Common myeloid progenitor, CD34-positive (primary cell): ENCODE measurements around the gene MYF6. TPM values are rescaled to one million over a fixed set of nuclear protein-coding genes. Genes with fewer than 3 reads are reported as not detected.
A peak's percentile ranks its signal among the peaks of the same experiment; 100 is the strongest.
"Not testable (repeated sequence)": the region's sequence is repeated elsewhere in the genome, so short reads cannot be mapped to it uniquely, and the experiment has no call there.

Experiments
- CTCF ChIA-PET: fragments of 350-600 bp; sonication (Branson Sonifier 250); formaldehyde crosslinking; loops from one replicate; lab custom pipeline; 2021; ENCODE audit warnings: antibody characterized with exemption; lab: Charles Lee
- POLR2A ChIA-PET: fragments of 350-600 bp; sonication (Branson Sonifier 250); formaldehyde crosslinking; loops from one replicate; lab custom pipeline; 2021; ENCODE audit warnings: antibody characterized with exemption; lab: Charles Lee
- DNase-seq, 3 donors: peaks; one replicate each; pipeline versions ENCODE4 v3.0.0 to v3.0.0-alpha.2; 2013
- H3K27ac ChIP-seq, 2 experiments: 1 replicate in 1 of 2; 2 replicates in 1 of 2; pipeline ENCODE4 v1.7.0; 2013; ENCODE audit warnings: inconsistent platforms in 2 of 2, low read length in 2 of 2, mild to moderate bottlenecking in 2 of 2, low read depth in 1 of 2, moderate library complexity in 1 of 2; ENCODE audit not compliant: severe bottlenecking in 2 of 2, insufficient read depth in 1 of 2, poor library complexity in 1 of 2
- H3K27me3 ChIP-seq, 5 experiments: replicated peaks in 2 of 5; 1 replicate in 3 of 5; 2 replicates in 2 of 5; pipeline versions ENCODE4 v1.6.1 to v1.7.0; 2013; ENCODE audit warnings: low read length in 4 of 5, mild to moderate bottlenecking in 2 of 5, moderate library complexity in 2 of 5, inconsistent platforms in 1 of 5; ENCODE audit not compliant: insufficient read depth in 5 of 5, control insufficient read depth in 4 of 5
- H3K36me3 ChIP-seq, 4 experiments: 1 replicate in 2 of 4; 2 replicates in 2 of 4; pipeline versions ENCODE4 v1.6.1 to v1.7.0; 2013; ENCODE audit warnings: low read length in 3 of 4, control low read depth in 1 of 4, mild to moderate bottlenecking in 1 of 4; ENCODE audit not compliant: control insufficient read depth in 4 of 4, insufficient read depth in 4 of 4
- H3K4me1 ChIP-seq, 4 experiments: 1 replicate in 3 of 4; 2 replicates in 1 of 4; pipeline versions ENCODE4 v1.6.1 to v1.7.1; 2013; ENCODE audit warnings: low read length in 3 of 4, mild to moderate bottlenecking in 3 of 4, control low read depth in 1 of 4, inconsistent platforms in 1 of 4, moderate library complexity in 1 of 4; ENCODE audit not compliant: control insufficient read depth in 4 of 4, insufficient read depth in 4 of 4; ENCODE audit errors: control extremely low read depth in 1 of 4
- H3K4me3 ChIP-seq, 7 experiments: 1 replicate in 4 of 7; 2 replicates in 3 of 7; pipeline versions ENCODE4 v1.5.1 to v1.7.0; 2013; ENCODE audit warnings: mild to moderate bottlenecking in 7 of 7, low read length in 6 of 7, moderate library complexity in 6 of 7, inconsistent platforms in 2 of 7, low read depth in 2 of 7, control low read depth in 1 of 7; ENCODE audit not compliant: insufficient read depth in 4 of 7, control insufficient read depth in 1 of 7; ENCODE audit errors: extremely low read depth in 1 of 7
- H3K9me3 ChIP-seq, 5 experiments: 1 replicate in 4 of 5; 2 replicates in 1 of 5; pipeline versions ENCODE4 v1.6.1 to v1.7.1; 2013; ENCODE audit warnings: low read length in 4 of 5, mild to moderate bottlenecking in 2 of 5, inconsistent platforms in 1 of 5, low read depth in 1 of 5, moderate library complexity in 1 of 5; ENCODE audit not compliant: control insufficient read depth in 4 of 5, insufficient read depth in 2 of 5; ENCODE audit errors: control extremely low read depth in 1 of 5
- WGBS: methylation state at CpG from one replicate; pipeline ENCODE4 v1.1.5; 2013; ENCODE audit not compliant: insufficient coverage; 5-methylcytosine and 5-hydroxymethylcytosine counted together
- polyA plus RNA-seq: library from polyadenylated mRNA; unstranded; fragments of 120-200 nt; gene quantifications from one replicate; pipeline ENCODE4 v1.2.1, GENCODE V29; 2013

The MYF6 gene
- polyA plus RNA-seq: not detected

DNA sequence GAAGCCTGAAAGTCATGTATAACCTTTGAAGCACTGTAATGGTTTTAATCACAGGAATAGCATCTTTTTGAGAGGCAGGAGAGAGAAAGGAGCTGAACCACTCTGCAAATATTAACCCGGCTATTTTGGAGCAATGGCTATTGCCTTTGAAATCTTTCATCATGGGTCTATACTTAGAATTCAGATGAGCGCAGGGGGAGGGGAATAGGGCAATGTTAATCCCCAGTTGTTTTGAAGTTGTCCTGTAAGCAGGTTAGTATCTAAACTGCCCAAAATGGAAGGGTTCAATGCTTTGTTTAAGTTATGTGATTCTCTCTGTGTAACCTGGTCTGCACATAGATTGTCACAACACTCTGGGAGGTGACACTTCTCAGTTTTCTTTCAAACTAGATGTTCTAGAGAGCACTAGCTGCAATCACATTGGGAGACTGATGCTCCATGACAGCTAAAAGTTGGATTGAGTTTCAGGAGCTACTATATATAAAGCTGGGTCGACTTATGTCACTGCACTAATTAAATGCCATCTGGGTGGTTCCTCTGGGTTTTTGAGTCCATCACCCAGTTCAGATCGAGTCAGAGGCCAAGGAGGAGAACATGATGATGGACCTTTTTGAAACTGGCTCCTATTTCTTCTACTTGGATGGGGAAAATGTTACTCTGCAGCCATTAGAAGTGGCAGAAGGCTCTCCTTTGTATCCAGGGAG is at the start of gene MYF6:
TSS of gene MYF6 (plus strand) at position 509 of the 704 bp plus-strand sequence. CDS start at position 595, 86 bp downstream.
- peaks cover 33 to 71% (median 38%) of the 10 kb centered on the region in 5 experiments for H3K27me3 ChIP-seq
- no peak within 1 kb of the TSS for H3K27ac ChIP-seq
- no peaks in the 10 kb centered on the region for H3K36me3 ChIP-seq
- ChIA-PET POLR2A (no interaction called here), CTCF (interaction anchor here (0.6 kb wide), 1 partner anchor 1306 kb away, joined by 3 read pairs; no protein-coding TSS in a partner anchor)
- H3K9me3 ChIP-seq: peaks cover 0 to 1% (median 0%) of the 10 kb centered on the region in 5 experiments
- H3K4me1 ChIP-seq: peaks cover 0 to 12% (median 10%) of the 10 kb centered on the region in 4 experiments
- WGBS: 61% methylated on average over 4 of the region's 4 CpGs
- peak within 1 kb of the TSS in 5 of 7 experiments; percentile 21 to 63 (median 47) for H3K4me3 ChIP-seq
- DNase-seq: no peak

DNA sequence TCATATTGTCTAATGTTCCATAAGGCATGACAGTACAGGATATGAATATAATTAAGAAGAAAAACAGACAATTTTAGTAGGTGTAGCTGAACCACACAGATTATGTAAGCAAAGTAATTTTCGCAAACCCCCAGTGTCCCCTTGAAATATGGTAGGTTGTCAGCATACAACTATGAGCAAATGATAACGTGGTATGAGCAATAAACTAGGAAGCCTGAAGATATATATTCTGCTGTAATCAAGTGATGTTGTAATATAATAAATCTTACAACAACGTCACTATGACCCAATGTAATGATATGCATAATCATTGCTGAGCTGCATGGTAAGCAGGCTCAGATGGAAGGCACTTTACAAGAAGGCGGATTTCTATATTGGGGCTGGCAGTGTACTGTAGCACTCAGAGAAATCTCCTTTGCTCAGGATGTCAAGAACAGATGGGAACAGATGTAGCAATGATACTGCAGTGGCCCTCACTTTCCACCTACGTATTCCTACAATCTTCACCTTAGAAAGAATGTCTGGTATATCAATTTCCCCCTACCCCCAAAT is 47.8 kb upstream of the MYF6 start:
- no peaks in the 10 kb centered on the region for H3K9me3 ChIP-seq
- no peak overlapping the region for H3K27ac ChIP-seq
- ChIA-PET POLR2A (no interaction called here), CTCF (no interaction called here)
- H3K36me3 ChIP-seq: no peaks in the 10 kb centered on the region
- H3K4me1 ChIP-seq: no peaks in the 10 kb centered on the region
- DNase-seq: no peak
- no peak overlapping the region for H3K4me3 ChIP-seq
- no peaks in the 10 kb centered on the region for H3K27me3 ChIP-seq
- WGBS: 85% methylated on average over 2 of the region's 5 CpGs

DNA sequence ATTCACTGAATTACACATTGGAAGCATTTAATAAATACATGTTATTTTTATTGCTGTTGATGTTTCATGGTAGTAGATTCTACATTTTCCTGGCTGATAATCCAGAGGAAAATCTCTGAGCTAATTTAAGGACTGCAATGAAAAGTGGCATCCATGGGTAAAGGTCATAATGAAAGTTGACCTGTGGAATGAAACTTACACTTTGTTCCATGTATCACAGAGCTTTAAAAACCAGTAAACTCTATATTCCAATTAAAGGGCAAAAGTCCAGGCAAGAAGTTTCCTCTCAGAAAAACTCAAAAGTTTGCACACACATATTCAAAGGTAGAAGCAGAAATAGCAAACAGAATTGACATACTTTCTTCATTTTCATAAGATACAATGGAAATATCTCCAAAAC is 44.8 kb upstream of the MYF6 start:
- no peaks in the 10 kb centered on the region for H3K36me3 ChIP-seq
- peaks cover 0 to 1% (median 0%) of the 10 kb centered on the region in 5 experiments for H3K27me3 ChIP-seq
- DNase-seq: no peak
- CTCF ChIA-PET: no interaction called here
- H3K4me1 ChIP-seq: no peaks in the 10 kb centered on the region
- H3K27ac ChIP-seq: no peak overlapping the region
- no peak overlapping the region for H3K4me3 ChIP-seq
- POLR2A ChIA-PET: no interaction called here
- no peaks in the 10 kb centered on the region for H3K9me3 ChIP-seq

DNA sequence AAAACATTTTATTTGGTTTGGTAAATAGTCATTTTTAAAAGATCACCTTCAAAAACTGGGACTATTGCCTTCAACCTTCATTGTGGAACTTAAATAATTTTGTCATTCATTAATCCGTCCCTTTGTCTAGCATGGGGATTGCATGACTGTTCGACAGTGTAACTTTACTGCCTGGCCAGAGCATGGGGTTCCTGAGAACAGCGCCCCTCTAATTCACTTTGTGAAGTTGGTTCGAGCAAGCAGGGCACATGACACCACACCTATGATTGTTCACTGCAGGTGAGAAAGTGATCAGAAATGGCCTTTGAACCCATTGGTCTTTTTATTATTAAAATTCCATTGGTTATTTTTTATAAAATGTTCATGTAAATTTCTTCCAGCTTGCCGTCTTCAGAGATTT is 37.2 kb upstream of the MYF6 start:
- Histone ChIP-seq H3K27me3 (peaks cover 0 to 4% (median 0%) of the 10 kb centered on the region in 5 experiments), H3K4me3 (no peak overlapping the region), H3K36me3 (no peaks in the 10 kb centered on the region), H3K9me3 (no peaks in the 10 kb centered on the region), H3K27ac (no peak overlapping the region), H3K4me1 (no peaks in the 10 kb centered on the region)
- 69% methylated on average over 3 of the region's 5 CpGs for WGBS
- POLR2A ChIA-PET: no interaction called here
- CTCF ChIA-PET: no interaction called here
- no peak for DNase-seq

DNA sequence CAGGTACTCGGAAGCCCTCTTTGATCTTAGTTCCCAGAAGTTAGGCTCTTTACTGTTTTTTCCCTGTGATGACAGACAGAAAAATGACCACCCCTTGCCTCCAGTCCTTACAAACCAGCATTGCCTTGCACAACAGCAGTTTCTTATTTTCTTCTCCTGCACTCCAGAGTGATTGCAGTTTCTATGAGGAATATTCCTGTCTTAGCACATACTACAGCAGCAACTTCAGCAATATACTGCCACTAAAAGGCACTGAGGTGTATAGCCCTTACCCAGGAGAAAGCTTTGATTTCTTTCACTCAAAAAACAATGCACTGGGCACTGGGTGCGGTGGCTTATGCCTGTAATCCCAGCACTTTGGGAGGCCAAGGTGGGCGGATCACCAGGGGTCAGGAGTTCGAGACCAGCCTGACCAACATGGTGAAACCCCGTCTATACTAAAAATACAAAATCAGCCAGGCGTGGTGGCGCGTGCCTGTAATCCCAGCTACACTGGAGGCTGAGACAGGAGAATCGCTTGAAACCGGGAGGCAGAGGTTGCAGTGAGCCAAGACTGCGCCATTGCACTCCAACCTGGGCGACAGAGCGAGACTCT is 31.3 kb upstream of the MYF6 start:
- POLR2A ChIA-PET, H3K27me3 ChIP-seq, H3K4me1 ChIP-seq, CTCF ChIA-PET, H3K4me3 ChIP-seq, DNase-seq, H3K9me3 ChIP-seq, H3K27ac ChIP-seq, H3K36me3 ChIP-seq: not testable (repeated sequence)
- 99% methylated on average over 10 of the region's 13 CpGs for WGBS

DNA sequence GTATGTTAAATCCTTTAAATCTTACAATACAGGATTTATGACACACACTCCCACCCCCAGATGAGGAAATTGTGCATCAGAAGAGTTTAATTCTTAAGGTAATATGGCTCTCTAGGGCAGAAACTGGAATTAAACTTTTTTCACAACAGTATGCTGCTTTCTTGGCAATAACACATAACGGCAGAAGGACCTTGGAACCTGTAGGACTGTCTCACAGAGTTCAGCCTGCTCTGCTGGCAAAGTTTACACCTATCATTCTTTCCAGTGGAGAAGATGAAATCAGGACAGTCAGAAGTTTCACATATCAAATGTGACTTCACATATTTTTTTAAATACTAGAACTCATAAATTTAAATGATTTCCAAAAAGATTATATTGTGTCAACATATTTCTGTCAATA is 30.6 kb upstream of the MYF6 start:
- POLR2A ChIA-PET: no interaction called here
- Histone ChIP-seq H3K9me3 (no peaks in the 10 kb centered on the region), H3K27ac (no peak overlapping the region), H3K27me3 (peaks cover 0 to 4% (median 0%) of the 10 kb centered on the region in 5 experiments), H3K4me1 (no peaks in the 10 kb centered on the region), H3K4me3 (no peak overlapping the region), H3K36me3 (no peaks in the 10 kb centered on the region)
- DNase-seq: no peak
- WGBS: 100% methylated on average over 1 of the region's 1 CpG
- CTCF ChIA-PET: no interaction called here

DNA sequence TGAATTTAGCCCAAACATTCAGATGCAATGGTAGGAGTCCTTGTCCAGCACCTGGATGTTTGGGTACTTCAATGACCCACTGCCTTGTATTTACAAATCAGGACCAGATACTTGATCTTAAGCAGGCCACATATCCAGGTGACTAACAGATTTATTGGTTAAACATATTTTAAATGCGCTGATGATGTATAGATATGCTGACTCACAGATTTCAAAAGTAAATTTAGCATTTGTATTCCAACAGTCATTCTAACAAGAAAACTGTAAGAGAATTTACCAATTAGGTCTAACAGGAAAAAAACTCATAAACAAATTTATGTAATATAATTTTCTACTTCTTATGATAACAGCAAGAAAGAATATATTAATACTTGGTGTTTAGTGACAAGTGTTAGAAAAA is 29.4 kb upstream of the MYF6 start:
- DNase-seq: no peak
- Histone ChIP-seq H3K4me1 (no peaks in the 10 kb centered on the region), H3K36me3 (no peaks in the 10 kb centered on the region), H3K9me3 (no peaks in the 10 kb centered on the region), H3K4me3 (no peak overlapping the region), H3K27ac (no peak overlapping the region), H3K27me3 (peaks cover 0 to 4% (median 0%) of the 10 kb centered on the region in 5 experiments)
- ChIA-PET CTCF (no interaction called here), POLR2A (no interaction called here)
- no CpG with 5 or more reads among the region's 1 CpG for WGBS
